NCI-H1048 (cell line): ENCODE data around the gene TRAPPC12.

Experiments used
- DNase-seq: peaks from one replicate; lab custom pipeline; 2025; lab: John Stamatoyannopoulos, UW

The TRAPPC12 gene

DNA sequence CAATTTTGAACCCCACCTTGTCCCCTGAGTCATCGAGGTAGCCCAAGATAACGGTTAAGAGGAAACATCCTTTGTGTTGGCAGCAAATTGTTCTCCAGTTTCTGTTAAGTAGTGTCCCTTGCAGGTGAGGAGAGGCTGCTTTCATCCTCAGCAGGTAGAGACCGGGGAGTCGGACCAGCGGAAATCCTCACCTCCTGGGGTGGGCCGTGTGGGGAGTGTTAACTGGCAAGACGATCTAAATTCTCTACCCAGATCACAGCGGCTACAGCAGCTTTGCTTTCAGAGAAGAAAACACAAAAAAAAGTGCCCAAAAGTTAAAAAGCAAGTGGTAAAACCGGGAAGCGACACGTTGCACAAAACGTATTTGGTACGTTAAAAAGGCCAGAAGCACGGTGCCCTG lies 76.6 kb downstream of the TRAPPC12 start:
- no peak for DNase-seq

DNA sequence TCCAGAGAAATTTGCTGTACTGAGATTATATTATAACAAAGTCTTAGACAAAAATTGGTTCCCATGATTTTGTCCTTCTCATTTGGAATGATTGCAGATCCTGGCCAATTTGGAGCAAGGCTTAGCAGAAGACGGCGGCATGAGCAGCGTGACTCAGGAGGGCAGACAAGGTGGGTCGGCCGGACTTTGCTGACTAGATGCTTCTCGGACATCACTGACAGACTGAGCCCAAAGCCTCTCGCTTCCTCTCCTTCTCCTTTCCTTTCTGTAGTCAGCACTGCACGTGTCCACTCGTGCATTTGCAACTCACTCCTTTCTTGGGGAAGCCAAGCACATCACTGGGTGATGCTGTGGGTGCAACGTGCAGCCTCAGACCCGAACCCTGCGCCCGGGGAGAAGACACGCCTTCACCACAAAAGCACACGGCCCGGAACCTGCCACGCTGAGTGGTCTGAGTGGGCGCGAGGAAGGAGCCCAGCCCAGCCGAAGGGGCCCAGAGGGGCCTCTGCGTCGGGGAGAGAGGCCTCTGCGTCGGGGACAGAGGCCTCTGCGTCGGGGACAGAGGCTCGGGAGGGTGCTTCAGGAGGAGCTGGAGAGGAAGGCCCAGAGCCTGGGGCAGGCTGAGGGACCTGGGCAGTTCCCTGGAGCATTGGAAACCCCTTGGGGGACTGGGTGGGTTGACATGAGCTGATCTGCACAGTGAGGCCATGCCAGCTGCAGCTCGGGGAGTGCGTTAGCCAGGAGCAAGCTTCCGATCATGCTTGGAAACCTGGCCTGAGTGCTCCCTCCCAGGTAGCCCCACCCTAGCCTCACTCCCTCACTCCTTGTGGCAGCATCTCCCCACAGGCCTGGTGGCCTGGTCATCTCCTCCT lies 78.3 kb downstream of the TRAPPC12 start:
- DNase-seq, result no peak

DNA sequence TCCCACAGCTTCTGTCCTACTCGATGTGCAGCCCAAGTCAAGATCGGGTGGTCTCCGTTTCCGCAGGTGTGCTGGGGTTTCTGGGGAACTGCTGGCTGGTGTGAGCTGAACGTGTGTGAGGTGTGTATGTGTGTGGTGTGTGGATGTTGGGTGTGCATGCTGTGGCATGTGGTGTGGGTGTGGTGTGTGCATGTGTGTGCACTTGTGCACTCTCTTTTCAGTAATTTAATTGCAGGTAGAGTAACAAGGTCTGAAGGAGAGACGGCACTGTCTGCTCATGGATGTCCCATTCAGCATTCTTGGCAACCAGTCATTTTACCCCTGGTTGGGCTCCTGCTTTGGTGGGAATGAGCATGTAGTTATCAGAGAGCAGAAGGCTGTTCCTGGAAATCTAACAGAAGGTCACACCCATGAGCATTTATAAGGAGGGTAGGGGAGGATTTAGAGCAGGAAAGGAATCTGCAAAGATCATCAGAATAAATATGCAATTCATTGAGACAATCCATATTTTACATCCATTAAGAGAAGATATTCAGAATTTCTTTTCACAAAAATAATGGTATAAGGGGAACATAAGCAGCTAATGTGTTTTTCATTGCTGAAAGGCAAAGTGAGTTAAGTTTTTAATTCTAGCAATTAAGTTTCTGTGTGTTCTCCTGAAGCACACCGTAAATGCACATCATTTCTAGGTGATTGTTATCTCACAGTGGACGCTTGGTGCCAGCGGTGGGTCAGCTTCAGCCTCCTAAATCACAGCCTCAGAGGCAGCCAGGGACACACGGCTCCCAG lies 79.1 kb downstream of the TRAPPC12 start:
- no peak for DNase-seq

DNA sequence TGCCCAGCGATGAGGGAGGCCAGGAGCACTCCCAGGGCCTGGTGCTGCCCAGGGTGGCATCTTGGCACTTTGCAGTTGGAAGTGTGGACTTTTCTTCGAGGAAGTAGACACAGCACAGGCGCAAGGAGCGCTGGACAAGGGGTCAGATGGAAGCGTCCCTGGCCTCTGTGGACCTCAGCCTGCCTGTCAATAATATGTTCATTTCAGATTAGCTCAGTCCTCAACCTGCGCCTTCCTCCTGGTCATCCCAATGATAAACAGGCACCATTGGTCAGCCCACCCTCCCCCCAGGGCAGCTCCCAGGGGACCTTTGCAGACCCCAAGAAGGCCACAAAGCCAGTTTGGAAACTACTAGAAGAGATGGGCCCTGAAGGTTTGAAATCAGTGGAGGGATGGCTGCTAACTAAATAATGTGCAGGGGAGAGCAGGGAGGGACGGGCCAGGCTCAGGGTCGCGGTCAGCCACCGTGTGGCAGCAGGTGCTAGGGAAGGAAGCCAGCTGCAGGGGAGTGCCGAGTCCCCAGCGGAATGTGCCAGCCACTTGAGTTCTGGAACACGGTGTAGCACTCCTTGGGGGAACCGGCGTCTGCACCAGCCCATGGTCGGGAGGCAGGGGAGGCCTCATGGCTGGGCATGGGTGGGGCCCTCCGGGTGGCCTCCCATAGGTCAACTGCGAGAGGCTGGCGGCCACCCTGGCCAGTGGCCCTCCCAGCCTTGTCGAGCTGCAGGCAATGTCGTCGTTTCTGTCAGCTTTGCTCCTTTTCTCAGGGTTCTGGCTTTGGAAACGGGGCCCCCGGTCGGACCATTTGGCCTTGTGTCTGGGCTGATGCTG lies 79.9 kb downstream of the TRAPPC12 start:
- DNase-seq, result no peak

DNA sequence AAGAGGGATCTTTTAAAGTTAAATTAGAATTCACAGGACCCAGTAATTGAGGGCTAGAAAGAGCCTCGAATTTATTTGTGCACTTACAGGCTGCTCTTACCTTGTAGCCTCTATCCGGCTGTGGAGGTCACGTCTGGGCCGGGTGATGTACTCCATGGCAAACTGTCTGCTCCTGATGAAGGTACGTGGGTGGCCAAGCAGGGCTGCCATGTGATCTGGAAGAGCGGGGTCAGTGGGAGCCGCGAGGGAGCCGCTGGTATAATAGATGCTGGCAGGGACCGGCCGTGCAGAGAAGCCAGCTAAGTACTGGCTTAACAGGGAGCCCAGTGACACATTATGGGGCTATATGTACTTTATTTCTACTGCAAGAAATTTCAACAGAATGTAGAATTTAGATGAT lies 80.7 kb downstream of the TRAPPC12 start:
- no peak for DNase-seq

DNA sequence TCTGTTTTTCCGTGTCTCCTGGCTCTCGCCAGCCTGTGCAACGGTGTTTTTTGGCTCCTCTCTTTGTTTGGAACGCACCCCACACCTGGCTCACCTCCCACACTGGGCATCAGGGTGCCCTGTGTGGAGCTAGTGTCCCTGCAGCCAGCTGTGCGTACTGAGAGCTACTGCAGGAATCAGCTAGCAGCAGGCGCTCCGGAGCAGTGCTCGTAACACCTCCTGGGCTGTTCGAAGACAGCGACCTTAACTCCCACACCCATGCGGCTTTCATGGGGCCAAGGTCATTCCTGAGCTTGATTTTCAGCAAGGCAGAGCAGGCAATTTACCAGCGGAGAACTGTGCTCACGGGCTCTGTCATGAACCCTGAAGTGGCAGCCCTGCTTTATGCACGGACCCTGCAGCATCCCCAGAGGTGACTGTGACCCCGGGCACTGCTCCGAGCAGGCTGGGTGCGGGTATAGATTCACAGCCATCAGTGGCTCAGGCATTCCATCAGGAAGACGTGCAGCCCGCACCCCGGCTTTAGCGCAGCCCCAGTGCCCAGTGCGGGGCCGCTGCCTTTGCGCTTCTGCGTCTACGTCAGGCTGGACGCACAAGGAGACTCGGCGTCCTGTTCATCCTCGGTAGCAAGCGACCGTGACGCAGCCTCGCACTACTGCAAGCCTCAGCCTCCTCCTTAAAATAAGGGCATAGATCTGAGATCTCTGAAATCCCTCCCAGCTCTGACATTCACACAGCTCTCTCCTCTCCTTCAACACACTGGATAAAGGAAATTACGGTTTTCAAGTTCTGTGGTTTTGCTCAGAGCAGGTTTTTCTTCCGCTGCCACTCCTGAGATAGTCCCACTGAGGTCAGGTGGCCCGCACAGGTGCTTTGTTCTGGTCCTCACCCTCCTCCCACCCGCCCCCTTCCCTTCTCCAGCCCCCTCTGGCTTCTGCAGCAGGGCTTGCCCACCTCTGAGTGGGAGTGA lies 81.6 kb downstream of the TRAPPC12 start:
- no peak for DNase-seq

DNA sequence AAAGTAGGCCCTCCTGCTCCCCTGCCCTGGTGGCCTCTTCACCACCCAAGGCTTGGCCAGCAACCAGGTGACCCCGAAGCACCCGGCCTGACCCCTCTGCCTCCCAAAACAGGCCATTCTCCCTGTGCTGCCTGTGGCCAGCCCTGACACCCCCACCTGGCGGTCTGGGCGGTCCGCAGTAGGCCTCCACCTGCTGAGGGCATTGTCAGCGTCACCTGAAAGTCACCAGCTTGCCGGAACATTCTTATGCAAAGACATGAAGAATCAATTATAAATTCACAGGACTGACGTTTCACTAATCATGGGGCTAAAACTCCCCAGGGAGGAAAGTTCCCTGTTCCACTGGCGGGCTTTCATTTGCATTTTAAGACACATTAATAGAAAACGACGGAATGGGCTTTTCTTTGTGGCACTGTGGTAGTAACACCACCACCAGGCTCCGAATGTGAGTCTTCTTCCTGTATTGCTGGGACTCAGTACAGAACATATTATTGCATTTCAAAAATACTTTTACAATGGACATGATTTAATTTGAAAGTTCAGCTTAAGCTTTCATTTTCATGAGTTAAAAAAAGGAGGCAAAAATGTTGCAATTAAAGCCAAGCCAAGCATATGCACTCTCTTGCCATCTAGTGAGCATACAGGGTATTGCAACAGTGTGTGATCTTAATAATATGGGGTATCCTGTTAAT lies 82.5 kb downstream of the TRAPPC12 start:
- no peak for DNase-seq

DNA sequence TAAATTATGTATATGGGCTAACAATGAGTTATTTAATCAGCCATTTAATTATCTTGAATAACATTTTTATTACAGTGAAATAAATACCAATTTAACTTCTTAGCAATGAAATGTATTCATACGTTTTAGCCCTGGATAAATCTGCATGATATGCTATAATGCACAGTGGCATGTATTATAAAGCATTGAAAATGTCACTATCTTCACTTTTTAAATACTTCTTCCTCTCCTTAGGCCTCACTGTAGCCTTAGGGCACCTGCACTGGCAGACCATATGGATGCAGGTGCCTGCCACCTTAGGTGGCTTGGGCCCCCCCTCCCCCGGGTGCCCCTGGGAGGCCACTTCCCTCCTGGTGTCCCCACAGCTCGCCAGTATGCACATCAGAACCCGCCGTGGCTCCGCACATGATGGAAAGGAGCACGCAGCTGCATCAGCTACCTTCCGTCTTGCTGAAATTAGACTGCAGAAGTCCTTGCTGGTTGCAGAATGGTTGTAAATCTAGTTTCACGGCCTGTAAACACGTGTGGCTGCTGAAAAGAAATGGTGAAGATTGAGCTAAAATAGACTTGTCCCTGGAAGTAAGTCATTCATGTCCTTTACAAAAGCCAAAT lies 83.1 kb downstream of the TRAPPC12 start:
- DNase-seq, result no peak

DNA sequence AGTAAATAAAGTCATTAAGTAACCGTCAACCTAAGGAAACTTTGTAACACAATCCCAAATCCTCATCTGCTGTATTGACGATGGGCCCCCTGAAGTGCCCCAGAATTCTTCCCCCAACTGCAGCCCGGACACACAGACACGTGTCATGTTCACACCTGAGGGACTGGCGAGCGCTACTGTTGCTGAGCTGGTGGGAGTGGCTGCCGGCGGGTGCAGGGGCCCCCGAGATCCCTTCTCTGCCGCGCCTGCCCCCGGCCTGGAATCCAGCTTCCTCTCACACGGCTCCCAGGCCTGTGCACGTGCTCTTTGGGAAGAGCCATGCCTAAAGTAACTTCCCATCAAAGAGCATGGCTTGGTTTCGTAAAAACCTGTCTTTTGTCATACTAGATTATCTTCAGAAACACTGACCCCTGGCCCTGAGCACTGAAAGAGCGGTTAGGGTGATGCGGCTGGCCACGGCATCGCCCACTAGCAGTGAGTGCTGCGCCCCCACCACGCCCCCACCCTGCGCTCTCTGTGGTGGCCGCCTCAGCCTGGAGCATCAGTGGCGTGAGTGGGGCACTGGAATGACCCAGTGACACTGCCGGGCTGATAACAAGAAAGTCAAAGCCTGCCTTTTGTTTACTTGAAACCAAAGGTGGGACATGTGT lies 83.8 kb downstream of the TRAPPC12 start:
- DNase-seq, result no peak

DNA sequence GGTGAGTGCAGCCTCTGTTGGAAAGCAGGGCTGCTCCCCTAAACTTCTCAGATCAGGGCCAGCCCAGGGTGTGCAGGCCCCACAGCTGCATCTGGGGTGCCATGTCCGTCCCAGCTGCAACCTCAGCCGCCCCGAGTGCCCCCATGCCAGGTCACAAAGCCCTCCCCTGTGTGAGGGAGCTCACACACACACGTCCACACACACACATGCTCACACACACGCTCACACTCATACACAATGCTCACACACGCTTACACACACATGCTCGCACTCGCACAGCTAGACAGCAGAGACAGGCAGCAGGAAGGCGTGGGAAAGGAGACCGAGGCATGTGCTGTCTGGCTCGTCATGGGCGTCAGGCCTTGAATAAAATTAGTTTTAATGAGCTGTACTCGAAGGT lies 84.5 kb downstream of the TRAPPC12 start:
- no peak for DNase-seq

DNA sequence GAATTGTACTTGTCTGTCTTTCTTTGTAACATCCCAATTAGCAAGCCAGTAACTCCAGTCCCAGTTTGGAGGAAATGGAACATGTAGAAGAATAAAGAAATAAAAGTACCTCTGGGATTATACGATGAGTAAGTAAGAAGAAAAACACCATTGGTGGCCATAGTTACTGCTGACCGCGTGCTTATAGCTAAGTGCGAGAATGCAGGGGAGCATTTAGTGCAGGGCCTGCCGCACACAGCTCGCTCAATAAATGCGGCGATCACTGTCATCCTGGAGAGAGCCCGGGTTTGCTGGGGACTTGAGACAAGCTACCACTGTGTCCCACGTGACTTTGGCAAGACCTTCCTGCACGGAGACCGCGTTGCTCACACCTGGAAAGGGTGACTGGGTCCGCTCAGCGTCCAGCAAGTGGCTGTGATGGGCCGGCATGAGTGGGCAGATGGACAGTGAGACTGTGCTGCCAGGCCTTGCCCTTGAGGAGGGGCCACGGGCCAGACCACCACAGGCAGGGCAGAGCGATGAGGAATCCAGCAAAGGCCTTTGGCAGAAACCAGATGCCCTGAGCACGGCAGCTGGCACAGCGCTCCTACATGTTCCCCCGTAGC lies 85.0 kb downstream of the TRAPPC12 start:
- DNase-seq, result no peak

DNA sequence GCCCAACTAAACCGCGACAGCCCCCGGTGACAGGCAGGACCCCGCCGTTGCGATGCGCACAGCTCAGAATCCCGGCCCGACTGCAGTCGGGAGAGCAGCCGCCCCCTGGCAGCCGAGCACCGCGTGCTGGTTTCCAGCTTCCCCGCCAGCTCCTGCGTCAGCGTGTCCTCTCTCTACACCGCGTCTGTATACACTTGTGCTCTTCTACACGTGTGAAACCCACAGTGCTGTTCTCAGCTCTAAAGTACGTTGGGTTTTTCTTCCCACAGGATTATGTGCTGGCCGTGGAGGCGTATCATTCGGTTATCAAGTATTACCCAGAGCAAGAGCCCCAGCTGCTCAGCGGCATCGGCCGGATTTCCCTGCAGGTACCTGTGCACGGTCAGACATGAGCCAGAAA lies 85.8 kb downstream of the TRAPPC12 start:
- no peak for DNase-seq

DNA sequence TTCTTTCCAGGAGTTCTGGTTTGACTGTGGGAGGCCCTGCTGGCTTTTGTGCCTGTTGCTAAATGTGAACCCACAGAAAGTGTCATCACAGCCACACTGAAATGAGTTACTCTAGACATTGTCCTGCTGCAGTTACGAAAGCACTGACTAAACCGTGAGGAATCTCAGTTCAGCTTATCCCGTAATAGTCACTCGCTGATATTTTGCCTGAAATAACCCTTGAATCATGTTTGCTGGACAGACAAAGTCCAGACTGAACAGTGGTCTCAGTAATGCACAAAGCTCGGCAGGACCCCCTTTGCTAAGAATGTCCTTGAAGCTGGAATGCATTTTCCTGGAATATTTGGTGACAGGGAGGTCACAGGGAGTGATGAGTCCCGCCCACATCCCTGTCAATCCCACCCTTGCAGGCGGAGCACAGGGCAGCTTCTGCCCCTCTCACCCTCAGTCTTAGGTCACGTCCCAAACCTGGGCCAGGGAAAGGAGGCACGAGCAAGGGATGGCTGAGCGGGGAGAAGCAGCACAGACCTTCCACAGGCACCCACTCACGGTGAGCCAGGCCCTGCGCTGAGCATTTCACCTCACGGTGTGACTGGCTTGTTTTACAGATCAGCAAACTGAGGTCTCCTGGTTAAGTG lies 86.5 kb downstream of the TRAPPC12 start:
- DNase-seq, result no peak

DNA sequence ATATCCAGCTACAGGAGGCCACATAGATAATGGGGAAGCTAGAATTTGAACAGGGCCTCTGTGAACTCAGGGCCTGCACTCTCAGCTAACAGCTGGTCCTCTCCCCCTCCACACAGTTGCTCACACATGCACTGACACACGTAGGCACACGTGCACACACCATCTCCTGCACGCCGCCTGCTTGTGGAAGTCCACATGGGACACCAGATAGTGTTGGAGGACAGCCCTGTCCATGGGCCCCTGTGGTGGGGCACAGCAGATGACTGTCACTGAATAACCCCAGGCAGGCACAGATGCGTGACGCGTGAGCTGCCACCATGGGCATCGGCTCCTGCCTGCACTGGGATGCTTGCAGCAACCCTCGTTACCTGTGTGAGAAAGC lies 87.0 kb downstream of the TRAPPC12 start:
- DNase-seq, result no peak

DNA sequence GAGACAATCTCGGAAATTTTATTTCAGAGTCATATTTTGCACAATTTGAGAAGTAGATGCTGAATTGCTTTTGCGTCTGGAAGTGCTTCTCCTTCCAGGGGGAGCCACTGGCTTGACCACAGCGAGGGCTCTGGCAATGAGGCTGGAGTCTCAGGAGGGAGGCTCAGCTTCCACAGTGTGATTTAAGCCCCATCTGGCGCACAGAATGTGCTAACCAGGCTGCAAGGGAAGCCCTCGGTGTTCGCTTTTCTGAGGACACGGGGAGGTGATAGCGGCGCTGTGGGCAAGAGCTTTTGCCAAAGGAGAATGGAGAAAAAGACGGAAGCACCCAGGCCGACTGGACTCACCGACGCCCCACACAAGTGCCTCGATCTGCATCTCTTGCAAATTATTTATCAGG lies 87.5 kb downstream of the TRAPPC12 start:
- no peak for DNase-seq

DNA sequence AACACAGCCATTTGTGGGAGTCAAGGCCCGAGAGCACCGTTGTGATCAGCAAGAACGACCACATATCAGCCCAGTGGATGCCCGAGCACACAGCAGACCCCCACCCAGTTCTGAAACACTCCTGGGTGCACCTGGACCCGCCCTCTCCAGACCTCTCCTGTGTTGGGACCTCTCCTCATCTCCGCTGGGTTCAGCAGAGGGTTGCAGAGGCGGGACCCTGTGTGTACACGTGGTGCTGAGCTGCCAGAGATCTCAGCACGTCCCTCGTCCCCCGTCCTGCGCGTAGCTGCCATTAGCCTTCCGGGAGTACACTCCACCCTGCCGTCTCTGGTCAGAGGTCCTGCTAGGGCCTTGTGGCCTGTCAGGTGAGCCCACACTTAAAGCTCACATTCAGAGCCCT lies 88.2 kb downstream of the TRAPPC12 start:
- no peak for DNase-seq

DNA sequence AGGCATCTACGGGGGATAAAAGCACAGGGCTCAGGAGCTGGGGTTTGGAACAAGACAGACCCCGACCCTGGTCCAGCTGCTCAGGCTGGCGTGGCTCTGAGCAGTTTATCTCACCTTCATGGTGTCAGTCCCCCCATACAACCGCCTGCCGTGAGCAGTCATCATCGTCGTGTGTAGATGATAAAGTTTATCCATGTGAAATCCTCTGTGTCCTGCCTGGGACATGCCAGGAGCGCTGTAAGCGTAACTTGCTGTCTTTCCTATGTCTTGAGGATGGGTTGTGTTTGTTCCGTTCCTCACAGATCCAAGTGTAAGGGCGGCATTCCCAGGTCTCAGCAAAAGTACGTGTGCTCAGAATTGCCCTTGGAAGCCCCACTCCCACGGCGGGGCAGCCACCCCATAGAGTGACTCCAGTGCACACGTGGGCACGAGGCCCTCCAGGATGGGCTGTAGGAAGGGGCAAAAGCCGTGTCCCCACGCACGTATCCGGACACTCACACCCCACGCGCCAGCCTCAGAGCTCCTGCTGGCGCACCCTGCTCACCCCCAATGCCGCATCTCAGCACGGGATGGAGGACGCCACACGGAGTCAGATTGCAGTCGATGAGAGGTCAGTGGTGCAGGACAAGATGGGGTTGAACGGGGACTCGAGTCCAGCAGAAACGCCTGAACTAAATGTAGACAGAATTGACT lies 88.9 kb downstream of the TRAPPC12 start:
- no peak for DNase-seq

DNA sequence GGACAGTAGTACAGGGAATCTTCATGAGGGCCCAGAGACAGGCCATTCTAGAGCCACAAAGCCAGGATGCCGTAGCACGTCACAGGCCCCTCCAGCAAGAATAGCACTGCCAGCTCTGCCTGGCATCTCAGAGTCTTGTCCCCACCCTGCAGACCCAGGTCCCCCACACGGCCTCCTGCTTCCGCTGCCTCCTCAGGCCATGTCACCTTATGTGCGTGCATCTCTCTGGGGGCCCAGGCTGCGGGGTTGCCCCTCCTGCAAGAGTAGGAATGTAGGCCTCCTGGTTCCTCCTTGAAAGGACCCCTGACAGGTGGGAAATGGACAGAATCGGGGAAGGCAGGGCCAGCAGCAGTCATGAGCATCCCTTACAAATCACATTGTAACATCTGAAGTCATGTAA lies 90.0 kb downstream of the TRAPPC12 start:
- no peak for DNase-seq
